OCI-LY3 (cell line): ENCODE results near the gene THBS2.
"Not testable (repeated sequence)": the region's sequence is repeated elsewhere in the genome, so short reads cannot be mapped to it uniquely, and the experiment has no call there.

Experiments used
- EZH2phosphoT487 ChIP-seq: fragments of 200-600 bp; shearing (Covaris generic); IDR thresholded peaks from 2 replicates; pipeline ENCODE4 v1.6.1; 2018; ENCODE audit warnings: antibody characterized with exemption, mixed run types, low read depth
- TF ChIP-seq, protein P1 (sequence below): fragments of 200-600, 300-600 bp; sonication (generic); IDR thresholded peaks from 2 replicates; pipeline ENCODE4 v1.5.1; 2014; ENCODE audit warnings: antibody characterized with exemption, low read length, low read depth

DNA sequence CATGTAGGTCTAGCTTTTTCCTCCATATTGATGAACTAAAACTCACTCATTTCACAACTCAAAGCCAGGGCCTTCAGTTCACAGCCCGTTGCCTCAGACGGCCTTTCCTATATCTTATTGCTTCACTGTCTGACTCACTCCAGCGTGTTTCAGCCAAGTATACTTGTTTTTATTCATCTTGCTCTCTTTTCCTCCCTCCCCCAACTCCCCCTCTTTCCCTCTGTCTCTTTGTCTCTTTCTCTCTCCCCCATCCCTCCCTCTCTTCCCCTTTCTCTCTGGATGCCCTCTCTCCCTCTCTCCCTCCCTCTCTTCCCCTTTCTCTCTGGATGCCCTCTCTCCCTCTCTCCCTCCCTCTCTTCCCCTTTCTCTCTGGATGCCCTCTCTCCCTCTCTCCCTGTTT lies 38.9 kb downstream of the THBS2 start:
- TF ChIP-seq, protein P1, sequence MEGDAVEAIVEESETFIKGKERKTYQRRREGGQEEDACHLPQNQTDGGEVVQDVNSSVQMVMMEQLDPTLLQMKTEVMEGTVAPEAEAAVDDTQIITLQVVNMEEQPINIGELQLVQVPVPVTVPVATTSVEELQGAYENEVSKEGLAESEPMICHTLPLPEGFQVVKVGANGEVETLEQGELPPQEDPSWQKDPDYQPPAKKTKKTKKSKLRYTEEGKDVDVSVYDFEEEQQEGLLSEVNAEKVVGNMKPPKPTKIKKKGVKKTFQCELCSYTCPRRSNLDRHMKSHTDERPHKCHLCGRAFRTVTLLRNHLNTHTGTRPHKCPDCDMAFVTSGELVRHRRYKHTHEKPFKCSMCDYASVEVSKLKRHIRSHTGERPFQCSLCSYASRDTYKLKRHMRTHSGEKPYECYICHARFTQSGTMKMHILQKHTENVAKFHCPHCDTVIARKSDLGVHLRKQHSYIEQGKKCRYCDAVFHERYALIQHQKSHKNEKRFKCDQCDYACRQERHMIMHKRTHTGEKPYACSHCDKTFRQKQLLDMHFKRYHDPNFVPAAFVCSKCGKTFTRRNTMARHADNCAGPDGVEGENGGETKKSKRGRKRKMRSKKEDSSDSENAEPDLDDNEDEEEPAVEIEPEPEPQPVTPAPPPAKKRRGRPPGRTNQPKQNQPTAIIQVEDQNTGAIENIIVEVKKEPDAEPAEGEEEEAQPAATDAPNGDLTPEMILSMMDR, result not testable (repeated sequence)
- TF ChIP-seq EZH2phosphoT487, result not testable (repeated sequence)
